IMR-90 (cell line): ENCODE measurements around the gene COL2A1. TPM values are rescaled to one million over a fixed set of nuclear protein-coding genes. Genes with fewer than 3 reads are reported as not detected.

ENCODE experiments used
- MAZ ChIP-seq: IDR thresholded peaks from 2 replicates; pipeline ENCODE4 v1.6.1; 2012; ENCODE audit warnings: low read depth, mild to moderate bottlenecking, low read length, improper control_type of control experiment, moderate library complexity, borderline replicate concordance
- NFE2L2 ChIP-seq: fragments of 150-350 bp; IDR thresholded peaks from 2 replicates; pipeline ENCODE4 v1.6.1; 2016; ENCODE audit warnings: low read depth, mild to moderate bottlenecking, low read length
- polyA plus RNA-seq, 3 experiments: library from polyadenylated mRNA; depleted of rRNA; stranded (reverse); fragments of >200 nt; gene quantifications; 2 replicates each; pipeline ENCODE4 v1.2.3, GENCODE V29; 2012; ENCODE audit warnings: low replicate concordance in 1 of 3
- total RNA-seq: library from RNA; depleted of rRNA; stranded (reverse); fragments of >200 nt; gene quantifications from 2 replicates; pipeline ENCODE4 v1.2.3, GENCODE V29; 2012
- TF ChIP-seq, protein P1 (sequence below): conservative IDR thresholded peaks from 2 replicates; pipeline ENCODE4 v1.5.1; 2012; ENCODE audit warnings: mild to moderate bottlenecking, low read depth, low read length, improper control_type of control experiment

Gene COL2A1
- total and polyA plus RNA-seq, 2 of the 4 experiments (the other 2 are of a cell fraction) = 0.05 TPM; not detected in 1

DNA sequence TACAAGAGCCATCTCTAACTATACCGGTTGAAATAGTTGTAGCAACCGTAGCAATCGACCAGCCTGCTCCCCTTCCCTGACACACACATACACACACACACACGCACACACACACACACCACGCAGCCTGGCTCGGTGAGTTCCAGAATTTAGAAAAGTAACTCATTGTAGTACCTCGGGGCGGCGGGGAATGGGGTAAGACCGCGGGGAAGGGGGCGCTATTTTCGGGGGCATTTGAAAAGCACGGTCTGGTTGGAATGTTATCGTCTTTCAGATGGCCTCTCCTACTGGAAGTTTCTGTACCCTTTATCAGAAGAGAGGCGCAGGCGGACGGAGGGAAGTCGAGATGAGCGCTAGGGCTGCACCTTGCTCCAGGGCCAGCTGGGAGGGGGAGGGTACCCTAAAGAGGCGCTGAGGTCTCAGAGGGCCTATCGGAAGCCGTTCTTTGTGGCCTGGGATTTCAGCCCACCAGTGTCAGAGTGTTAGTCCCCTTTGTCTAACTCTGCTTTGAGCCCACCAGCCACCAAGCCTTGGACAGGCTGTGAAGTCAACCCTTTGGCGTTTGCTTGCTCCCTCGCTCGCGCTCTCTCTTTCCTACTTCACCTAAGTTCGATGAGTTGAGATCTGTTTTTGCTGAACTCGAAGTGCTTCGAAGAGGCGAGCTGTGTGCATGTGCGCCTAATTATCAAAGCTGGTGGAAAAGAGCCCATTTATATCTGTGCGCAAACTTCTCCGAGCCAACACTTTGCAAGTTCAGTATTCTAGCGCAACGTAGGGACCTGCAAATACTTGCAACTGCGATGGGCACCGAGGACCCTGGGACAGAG, 837 bp downstream of the COL2A1 start (continued):
- TF ChIP-seq, protein P1, sequence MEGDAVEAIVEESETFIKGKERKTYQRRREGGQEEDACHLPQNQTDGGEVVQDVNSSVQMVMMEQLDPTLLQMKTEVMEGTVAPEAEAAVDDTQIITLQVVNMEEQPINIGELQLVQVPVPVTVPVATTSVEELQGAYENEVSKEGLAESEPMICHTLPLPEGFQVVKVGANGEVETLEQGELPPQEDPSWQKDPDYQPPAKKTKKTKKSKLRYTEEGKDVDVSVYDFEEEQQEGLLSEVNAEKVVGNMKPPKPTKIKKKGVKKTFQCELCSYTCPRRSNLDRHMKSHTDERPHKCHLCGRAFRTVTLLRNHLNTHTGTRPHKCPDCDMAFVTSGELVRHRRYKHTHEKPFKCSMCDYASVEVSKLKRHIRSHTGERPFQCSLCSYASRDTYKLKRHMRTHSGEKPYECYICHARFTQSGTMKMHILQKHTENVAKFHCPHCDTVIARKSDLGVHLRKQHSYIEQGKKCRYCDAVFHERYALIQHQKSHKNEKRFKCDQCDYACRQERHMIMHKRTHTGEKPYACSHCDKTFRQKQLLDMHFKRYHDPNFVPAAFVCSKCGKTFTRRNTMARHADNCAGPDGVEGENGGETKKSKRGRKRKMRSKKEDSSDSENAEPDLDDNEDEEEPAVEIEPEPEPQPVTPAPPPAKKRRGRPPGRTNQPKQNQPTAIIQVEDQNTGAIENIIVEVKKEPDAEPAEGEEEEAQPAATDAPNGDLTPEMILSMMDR = no peak
- TF ChIP-seq MAZ (no peak), NFE2L2 (no peak)
